ENCODE results near the gene TSPAN32.

TSPAN32 gene

DNA sequence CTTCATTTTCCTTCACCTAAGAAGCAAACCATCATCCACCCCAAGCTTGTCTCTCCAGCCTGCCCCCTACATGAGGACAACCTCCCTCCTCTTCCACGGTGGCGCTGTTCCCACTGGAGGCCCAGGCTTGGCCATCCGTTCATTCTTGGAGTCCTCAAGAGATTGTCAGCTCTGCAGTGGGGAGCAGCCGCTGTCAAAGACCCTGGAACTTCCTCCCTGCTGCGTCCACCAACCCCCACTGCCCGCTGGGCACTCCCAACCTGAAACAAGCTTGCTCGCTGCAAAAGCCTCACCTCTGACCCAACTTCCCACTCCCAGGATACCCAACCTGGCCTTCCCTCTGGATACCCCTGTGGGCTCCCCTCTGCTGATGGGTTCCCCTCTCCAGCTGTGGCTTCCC, 64.9 kb downstream of the TSPAN32 start:
- no peak for DNase-seq (ENCODE audit: low read depth)

DNA sequence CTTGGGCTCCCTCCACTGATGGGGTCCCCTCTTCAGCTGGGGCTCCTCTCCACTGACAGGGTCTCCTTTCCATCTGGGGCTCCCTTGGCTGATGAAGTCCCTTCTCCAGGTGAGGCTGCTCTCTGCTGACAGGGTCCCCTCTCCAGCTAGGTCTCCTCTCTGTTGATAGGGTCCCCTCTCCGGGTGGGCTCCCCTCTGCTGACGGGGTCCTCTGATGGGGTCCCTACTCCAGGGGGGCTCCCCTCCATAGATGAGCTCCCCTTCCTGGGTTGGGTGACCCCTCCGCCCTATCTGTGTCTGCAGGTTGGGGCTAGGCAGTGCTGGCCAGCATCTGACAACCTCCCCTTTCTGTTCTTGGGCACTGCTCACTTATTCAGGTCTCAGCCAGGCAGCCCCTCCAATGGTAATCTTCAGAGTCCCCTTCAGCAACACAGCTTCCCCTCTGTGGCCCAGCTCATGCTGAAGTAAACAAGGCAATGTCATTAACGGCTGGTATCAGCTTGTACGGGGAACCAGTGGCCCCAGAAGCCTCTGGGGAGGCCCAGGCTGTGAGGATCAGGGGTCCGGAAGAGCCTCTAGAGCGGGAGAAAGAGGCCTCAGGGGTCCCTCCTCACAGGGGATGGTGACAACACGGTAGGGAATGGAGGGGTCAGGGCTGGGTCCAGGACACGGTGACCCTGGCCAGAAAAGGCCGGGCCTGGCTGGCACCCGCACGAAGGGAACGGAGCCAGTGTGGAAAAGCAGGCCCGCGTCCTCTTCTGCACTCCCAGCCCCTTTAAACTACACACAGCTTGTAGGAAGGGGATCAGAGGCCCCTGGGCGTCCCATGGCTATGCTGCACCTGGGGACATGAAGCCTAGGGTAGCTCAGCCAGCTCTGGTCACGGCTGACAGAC, 65.7 kb downstream of the TSPAN32 start:
- DNase-seq (ENCODE audit: low read depth) = no peak

Data from stimulated activated CD8-positive, alpha-beta memory T cell treated with anti-CD3 and anti-CD28 coated beads, Interleukin-15, amount 100 ng/mL, for 1 hour (primary cell).